ENCODE data around the gene TGFBR3L. TPM values are rescaled to one million over a fixed set of nuclear protein-coding genes. Genes with fewer than 3 reads are reported as not detected.

Gene TGFBR3L
- total and polyA plus RNA-seq, 2 of the 4 experiments (the other 2 are of a cell fraction), result 0.94 TPM; not detected in 1

GRCh38 chr19:7961920-7962626 is 47.4 kb downstream of the TGFBR3L start:
- TF ChIP-seq MAZ (IDR thresholded peaks at IDR 0.05; ENCODE audit: borderline replicate concordance, low read depth, low read length), result no peak
- TF ChIP-seq RAD21 (IDR thresholded peaks at IDR 0.05; ENCODE audit: low read length), result no peak
- TF ChIP-seq CEBPB (IDR thresholded peaks at IDR 0.05; ENCODE audit: low read depth, low read length), result 0 out of 2 replicates have a peak, but pooled peaks have one; percentile 10
- Histone ChIP-seq H3K36me3 (ENCODE audit: control insufficient read depth, insufficient read depth, low read length) (peaks cover 53% of the 10 kb centered on the region), H3K4me2 (ENCODE audit: low read depth, low read length) (no peak overlapping the region), H3K9me1 (ENCODE audit: insufficient read depth, low read length) (no peaks in the 10 kb centered on the region), H4K8ac (ENCODE audit: low read depth in 2 of 2, low read length in 2 of 2) (no peak overlapping the region), H4K91ac (ENCODE audit: insufficient read depth, low read depth, low read length) (no peak overlapping the region), H3K27me3 (ENCODE audit: control insufficient read depth, insufficient read depth, low read length) (no peaks in the 10 kb centered on the region), H2BK20ac (ENCODE audit: low read depth, low read length) (no peak overlapping the region), H3K79me1 (ENCODE audit: low read depth in 1 of 2, low read length in 2 of 2) (peaks cover under 1 to 3% of the 10 kb centered on the region in 2 experiments; a peak in 1 of 4 replicates), H3K4me1 (ENCODE audit: control insufficient read depth, insufficient read depth, low read length) (no peaks in the 10 kb centered on the region), H3K9ac (ENCODE audit: low read depth, low read length) (no peak overlapping the region), H3K4me3 (ENCODE audit: insufficient read depth, low read depth, low read length) (no peak overlapping the region), H2BK5ac (ENCODE audit: low read depth, low read length, poor library complexity, severe bottlenecking) (no peak overlapping the region), H3K27ac (ENCODE audit: insufficient read depth, low read length) (no peak overlapping the region), H2AK9ac (replicated peaks; ENCODE audit: low read depth, low read length, poor library complexity) (no peak overlapping the region), H2AK5ac (ENCODE audit: low read depth, low read length) (no peak overlapping the region), H3K4ac (ENCODE audit: low read depth, low read length) (no peak overlapping the region), H2BK120ac (ENCODE audit: low read depth, low read length) (no peak overlapping the region), H3K18ac (ENCODE audit: low read depth, low read length) (no peak overlapping the region), H3K56ac (ENCODE audit: extremely low read depth, insufficient read depth, low read length) (no peak overlapping the region), H3K14ac (replicated peaks; ENCODE audit: low read depth, low read length) (no peak overlapping the region), H2BK15ac (ENCODE audit: low read depth, low read length) (no peak overlapping the region), H2AFZ (replicated peaks; ENCODE audit: low read length, poor library complexity) (no peak overlapping the region), H4K5ac (ENCODE audit: low read depth, low read length) (no peak overlapping the region), H3K9me3 (ENCODE audit: control insufficient read depth, insufficient read depth, low read length) (no peaks in the 10 kb centered on the region), H4K20me1 (ENCODE audit: insufficient read depth, low read length) (peaks cover 7% of the 10 kb centered on the region; the same call in 1 of the 2 replicates), H3K23ac (ENCODE audit: low read depth, low read length) (no peak overlapping the region)
- intact Hi-C loops (cut with micrococcal nuclease) (no loop called here), in situ Hi-C loops (cut with MboI; ENCODE audit: low sequenced_read_pairs) (no loop called here), dilution Hi-C loops (cut with HindIII; ENCODE audit: low sequenced_read_pairs, unreplicated experiment) (no loop called here)
- 96% methylated on average over 4 of the region's 13 CpGs; no CpG with 5 or more reads in 1 of the 2 experiments for WGBS, 2 experiments (ENCODE audit: extremely low coverage in 2 of 2, insufficient read length in 1 of 2)
- DNase-seq (no peak), ATAC-seq (ENCODE audit: low read depth) (no peak)
- ChIA-PET CTCF (no interaction called here), POLR2A (ENCODE audit: unreplicated experiment) (no interaction called here)
- no TSS peak for BruUV-seq (replicated peaks)

All from IMR-90 (cell line).